PC-3 (cell line): Measurements from ENCODE around the gene CNTD1.

Experiments
- EZH2phosphoT487 ChIP-seq: fragments of 300-600 bp; sonication (generic); IDR thresholded peaks from 2 replicates; pipeline ENCODE4 v1.6.1; 2018; ENCODE audit warnings: mild to moderate bottlenecking, antibody characterized with exemption, low read length, borderline replicate concordance
- TF ChIP-seq, protein P1 (sequence below): fragments of 300-600 bp; sonication (generic); conservative IDR thresholded peaks from 2 replicates; pipeline ENCODE4 v1.5.1; 2017; ENCODE audit warnings: antibody characterized with exemption, low read depth, mild to moderate bottlenecking, low read length

DNA sequence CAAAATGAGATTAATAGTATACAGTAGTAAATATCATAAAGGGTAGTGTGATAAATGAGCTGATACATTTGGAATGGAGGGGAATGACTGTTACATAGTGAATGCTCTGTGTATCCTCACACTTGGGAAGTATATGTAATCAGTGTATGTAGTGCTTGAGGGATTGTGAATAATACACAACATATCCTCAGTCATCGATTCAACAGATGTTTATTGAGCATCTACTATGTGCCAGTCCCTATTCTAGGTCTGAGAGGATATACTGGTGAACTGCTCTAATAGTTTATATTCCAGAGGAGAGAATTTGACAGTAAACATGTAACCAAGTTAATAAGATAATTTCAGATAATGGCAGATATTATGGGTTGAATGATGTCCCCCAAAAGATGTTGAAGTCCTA, 28.8 kb downstream of the CNTD1 start:
- TF ChIP-seq, protein P1, sequence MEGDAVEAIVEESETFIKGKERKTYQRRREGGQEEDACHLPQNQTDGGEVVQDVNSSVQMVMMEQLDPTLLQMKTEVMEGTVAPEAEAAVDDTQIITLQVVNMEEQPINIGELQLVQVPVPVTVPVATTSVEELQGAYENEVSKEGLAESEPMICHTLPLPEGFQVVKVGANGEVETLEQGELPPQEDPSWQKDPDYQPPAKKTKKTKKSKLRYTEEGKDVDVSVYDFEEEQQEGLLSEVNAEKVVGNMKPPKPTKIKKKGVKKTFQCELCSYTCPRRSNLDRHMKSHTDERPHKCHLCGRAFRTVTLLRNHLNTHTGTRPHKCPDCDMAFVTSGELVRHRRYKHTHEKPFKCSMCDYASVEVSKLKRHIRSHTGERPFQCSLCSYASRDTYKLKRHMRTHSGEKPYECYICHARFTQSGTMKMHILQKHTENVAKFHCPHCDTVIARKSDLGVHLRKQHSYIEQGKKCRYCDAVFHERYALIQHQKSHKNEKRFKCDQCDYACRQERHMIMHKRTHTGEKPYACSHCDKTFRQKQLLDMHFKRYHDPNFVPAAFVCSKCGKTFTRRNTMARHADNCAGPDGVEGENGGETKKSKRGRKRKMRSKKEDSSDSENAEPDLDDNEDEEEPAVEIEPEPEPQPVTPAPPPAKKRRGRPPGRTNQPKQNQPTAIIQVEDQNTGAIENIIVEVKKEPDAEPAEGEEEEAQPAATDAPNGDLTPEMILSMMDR = no peak
- TF ChIP-seq EZH2phosphoT487 = no peak
